Fibroblast of mammary gland (primary cell): ENCODE data around the gene TUBB2A.
"Not testable (repeated sequence)": the region's sequence is repeated elsewhere in the genome, so short reads cannot be mapped to it uniquely, and the experiment has no call there.

Source experiments
- DNase-seq: peaks from one replicate; pipeline ENCODE4 v3.0.0-alpha.2; 2010; ENCODE audit warnings: low read depth
- H3K4me3 ChIP-seq: 2 replicates; pipeline ENCODE4 v1.5.1; 2011; ENCODE audit warnings: low read depth, mild to moderate bottlenecking, low read length, moderate library complexity; ENCODE audit not compliant: control insufficient read depth
- CTCF ChIP-seq: conservative IDR thresholded peaks from 2 replicates; pipeline ENCODE4 v1.5.1; 2011; ENCODE audit warnings: low read depth, low read length, inconsistent platforms; ENCODE audit not compliant: control insufficient read depth, insufficient read depth

Gene TUBB2A

DNA sequence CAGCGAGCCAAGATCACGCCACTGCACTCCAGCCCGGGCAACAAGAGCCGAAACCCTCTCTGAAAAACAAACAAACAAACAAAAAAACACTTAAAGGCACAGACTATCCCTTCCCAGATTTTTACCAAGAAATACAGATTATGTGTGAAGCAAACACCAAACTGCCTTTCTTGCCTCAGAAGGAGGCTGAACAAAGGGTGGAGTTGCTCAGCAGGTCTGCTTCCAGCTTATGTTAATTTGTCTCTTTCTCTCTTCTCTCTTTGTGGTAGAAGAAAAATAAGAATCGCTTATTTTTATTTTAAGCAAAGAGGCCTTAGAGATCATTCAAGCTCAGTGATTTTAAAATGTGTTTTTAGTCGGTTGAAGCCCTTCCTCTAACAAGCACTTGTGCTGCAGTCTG, 14.2 kb downstream of the TUBB2A start:
- no peak for TF ChIP-seq CTCF
- no peak overlapping the region for H3K4me3 ChIP-seq
- no peak for DNase-seq

DNA sequence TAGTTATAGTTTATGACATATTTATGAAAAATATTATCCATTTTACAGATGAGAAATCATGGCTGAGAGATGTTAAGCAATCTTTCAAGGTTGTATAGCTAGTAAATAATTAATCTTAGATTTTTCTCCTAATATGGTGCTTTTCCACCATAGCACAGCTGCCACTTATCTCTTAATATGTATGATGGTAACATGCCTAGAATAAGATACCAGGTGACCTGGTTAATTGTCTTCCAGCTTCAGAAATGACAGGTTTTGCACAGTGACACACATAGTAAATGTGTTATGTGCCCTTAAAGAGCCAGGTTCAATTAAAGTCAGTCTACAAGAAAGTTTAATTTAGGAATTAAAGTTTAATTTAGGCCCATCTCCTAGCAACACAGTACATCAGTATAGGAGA, 14.8 kb downstream of the TUBB2A start:
- no peak overlapping the region for H3K4me3 ChIP-seq
- no peak for TF ChIP-seq CTCF
- DNase-seq = no peak

GRCh38 chr6:3140201-3140600, 17.1 kb downstream of the TUBB2A start:
- no peak overlapping the region for H3K4me3 ChIP-seq
- TF ChIP-seq CTCF = no peak
- no peak for DNase-seq

DNA sequence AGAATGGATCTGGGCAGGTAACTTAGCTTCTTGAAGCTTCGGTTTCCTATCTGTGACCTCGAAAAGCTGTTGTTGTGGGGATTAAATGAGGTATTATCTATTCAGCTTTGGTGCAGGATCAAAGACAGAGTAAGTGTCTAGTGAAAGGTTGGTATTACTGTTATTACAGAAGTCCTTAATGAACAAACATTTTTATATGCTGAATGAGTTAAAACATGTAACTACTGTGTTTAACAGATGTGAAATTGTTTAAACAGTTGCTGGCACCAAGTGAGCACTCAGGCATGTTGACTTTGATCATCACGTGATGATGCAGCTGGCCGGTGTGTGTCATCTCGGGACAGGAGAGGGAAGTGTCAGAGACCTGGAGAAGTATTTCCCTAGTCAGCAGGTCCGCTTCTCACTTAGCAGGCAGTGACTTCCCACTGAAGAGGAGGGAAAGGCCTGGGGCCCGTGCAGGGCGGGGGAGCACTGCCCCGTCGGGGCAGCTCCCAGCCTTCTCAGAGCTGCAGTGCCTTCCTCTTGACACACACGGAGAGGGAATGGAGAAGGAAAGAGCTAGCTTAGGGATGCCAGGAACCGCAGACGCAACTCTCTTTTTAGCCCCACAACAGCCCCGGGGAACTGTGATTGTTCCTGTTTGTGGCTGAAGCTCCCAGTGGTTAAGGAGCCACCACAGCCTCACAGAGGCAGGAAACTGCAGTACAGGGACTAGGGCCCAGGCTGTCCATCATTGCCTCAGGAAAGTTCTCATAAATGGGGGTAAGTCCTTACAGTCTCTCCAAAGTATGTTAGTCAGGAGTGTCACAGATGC, 18.0 kb downstream of the TUBB2A start:
- TF ChIP-seq CTCF = no peak
- peak; percentile 85 for DNase-seq
- no peak overlapping the region for H3K4me3 ChIP-seq

DNA sequence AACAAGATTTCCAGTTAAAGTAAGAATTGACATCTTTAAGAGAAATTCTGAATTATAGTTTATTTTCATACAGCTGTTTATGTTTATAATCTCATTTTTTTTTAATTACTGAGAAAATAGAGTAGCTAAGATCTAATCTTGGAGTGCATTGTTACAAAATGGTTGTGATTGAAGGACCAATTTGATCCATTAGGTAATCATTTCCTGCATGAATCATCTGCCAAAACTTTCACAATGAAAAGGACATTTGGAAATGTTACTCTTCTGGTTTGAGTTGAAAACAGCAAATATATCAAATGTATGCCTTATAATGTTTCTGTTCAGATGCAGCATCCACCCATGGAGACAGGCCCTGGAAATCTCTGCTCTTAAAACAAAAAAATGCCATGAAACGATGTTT, 19.0 kb downstream of the TUBB2A start:
- H3K4me3 ChIP-seq = no peak overlapping the region
- peak; percentile 57 for DNase-seq
- TF ChIP-seq CTCF = no peak

DNA sequence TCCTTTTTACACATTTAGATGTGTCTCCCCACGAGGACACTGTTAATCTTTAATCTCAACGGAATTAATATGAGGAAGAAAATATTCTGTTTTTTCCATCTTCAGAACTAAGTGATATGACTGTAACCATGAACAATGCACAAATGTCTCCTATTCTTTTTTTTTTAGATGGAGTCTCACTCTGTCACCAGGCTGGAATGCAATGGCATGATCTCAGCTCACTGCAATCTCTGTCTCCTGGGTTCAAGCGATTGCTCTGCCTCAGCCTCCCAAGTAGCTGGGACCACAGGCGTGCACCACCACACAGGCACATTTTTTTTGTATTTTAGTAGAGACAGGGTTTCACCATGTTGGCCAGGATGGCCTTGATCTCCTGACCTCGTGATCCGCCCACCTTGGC, 19.5 kb downstream of the TUBB2A start:
- not testable (repeated sequence) for H3K4me3 ChIP-seq, DNase-seq

DNA sequence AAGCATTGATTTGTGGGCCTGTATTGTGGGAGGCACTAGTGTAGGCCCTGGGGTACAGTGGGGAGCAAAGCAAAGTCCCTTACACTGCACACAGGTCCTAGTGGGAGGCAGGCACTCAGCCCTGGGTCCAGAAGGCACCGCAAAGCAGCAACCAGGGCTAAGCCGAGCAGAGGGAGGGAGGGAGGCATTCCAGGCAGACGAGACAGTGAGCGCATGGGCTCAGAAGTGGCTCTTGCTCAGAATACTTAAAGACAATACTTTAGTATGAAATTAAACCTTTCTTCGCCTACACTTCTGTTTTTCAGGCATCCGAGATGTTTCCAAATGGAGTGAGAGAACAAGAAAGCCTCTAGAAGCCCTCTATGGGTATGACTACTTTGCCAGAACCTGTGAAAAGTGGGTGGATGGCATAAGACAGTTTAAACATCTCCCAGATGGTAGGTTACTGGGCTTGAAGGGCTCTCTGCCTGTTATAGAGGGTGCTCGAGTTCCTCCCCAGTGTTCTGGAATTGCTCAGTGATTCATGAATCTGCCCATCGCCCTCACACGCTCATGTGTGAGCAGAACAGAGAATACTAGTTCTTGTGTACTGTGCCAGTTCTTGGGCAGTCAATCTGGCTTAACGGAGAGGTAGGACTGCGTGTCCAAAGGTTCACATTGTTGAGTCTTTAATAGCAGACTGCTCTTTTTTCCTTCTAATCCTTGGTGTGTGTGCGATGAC, 20.1 kb downstream of the TUBB2A start:
- DNase-seq = no peak
- no peak for TF ChIP-seq CTCF
- H3K4me3 ChIP-seq = no peak overlapping the region
